Activated CD4-positive, alpha-beta T cell treated with anti-CD3 and anti-CD28 coated beads for 1 hour (primary cell): ENCODE results near the gene RIC3.

Source experiments
- DNase-seq: peaks from one replicate; pipeline ENCODE4 v3.0.0-alpha.2; 2020

The RIC3 gene

DNA sequence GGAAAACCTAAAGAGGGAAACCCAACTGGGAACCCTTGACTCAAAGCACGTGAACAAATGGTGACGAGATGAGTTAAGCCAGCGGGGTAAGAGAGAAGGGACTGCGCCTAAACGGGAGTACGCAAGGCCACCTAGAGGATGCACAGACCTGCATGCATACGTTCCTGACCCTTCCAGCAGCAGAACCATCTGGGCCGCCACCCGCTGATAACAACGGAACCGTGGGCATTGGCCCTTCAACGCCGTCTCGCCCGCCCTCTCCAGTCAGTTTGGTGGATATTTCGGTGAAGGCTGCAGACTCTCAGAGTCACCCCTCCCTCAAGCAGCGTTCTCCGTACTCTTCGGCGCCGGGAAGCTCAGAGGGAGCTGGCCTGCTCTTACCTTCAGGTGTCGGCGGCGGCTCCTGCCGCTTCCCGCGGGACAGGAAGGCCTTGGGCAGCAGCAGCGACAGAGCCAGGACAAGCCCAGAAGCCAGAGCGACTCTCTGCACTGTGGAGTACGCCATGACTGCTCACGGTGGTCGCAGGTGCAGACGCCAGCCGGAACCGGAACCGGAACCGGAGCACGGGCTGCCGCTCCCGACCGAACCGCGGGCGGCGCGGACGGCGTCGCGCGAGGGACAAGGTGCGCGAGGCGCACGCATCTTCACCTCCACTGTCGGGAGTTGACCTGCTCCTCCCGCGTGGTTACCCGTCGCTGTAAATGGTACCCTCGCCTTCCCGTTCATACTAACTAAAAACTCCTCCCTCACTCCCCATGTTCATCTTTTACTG is at the start of gene RIC3:
Gene RIC3, minus strand, starts transcription at position 541 of the 773 bp plus-strand sequence. Its CDS starts 36 bp downstream, at position 505.
- peak; percentile 24 for DNase-seq

- no peak for DNase-seq
Observed at GRCh38 chr11:8218409-8218808, 49.6 kb upstream of the RIC3 start.

- no peak for DNase-seq
Observed at GRCh38 chr11:8217926-8218325, 49.1 kb upstream of the RIC3 start.

DNA sequence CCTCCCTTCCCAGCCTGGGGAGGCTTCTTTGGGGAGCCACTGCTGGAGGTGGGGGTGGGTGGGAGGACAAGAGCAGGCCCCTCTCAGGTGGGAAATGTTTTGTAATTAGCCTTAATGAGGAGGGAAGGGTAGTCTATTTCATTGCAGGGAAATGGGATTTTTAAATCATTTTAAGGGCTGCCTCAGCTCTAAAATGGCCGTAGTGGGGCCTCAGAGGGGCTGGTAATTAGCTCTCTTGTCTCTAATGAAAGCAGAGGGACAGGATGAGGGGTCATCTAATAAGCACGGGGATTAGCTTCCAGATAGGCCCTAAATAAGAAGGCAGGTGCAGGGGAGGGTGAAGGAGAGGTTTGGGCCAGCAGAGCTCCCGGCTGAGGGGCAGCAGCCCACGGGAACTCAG is 48.3 kb upstream of the RIC3 start:
- no peak for DNase-seq

DNA sequence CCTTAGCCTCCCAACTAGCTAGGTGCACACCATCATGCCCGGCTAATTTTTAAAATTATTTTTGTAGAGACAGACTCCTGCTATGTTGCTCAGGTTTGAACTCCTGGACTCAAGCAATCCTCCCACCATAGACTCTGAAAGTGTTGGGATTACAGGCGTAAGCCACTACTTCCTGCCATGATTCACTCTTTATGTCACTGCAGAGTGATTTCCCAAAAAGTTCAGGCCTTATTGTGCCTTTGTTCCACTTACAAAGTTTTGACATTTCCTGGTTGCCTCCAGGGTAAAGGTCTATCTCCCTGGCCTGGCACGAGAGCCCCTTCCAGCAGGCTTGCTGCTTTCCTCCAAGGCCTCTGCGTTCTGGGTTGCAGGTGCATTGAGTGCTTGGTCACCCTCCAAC is 44.6 kb upstream of the RIC3 start:
- no peak for DNase-seq

GRCh38 chr11:8209208-8209807 is 40.5 kb upstream of the RIC3 start:
- DNase-seq: no peak

DNA sequence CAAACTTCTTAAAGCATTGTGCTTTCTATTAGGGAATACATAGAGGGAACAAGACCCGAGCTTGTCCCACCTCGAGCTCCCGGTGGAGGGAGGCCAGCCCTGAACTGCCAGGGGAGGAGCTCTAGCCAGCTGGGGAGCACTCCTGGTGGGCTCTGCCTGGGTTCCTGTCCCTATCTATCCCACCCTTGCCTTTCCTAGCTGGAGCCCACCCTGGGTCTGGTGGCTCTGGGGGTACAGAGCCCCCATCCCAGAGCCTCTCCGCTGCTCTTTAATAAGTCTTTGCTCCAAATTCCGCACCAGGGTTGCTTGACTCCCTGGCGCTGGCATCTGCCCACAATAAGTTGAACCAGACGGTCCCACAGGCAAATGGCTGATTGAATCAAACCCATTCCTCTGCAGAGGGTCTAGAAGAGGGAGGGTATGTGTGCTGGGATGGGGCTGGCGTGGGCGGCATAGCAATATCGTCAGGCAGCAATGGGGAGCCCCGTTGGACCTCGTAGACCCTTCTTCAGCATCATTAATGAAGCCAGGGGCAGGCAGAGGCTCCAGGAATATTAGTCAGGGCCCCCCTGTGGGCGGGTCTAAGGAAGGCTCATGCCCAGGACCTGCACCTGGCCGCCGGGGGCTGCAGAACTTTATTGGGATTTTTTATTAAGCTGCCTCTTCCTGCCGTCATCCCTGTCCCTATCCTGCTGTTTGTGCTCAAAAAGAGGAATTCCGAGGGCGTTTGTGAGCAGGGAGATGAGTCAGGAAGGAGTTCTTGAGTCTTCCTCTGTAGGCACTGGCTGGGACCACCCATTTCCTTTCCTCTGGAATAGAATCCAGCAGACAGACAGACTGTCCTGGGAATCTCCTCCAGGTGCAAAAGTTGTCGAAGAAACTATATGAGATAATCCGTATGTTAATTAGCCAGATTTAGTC is 38.5 kb upstream of the RIC3 start:
- DNase-seq: no peak

GRCh38 chr11:8206251-8207079 is 37.6 kb upstream of the RIC3 start:
- no peak for DNase-seq

DNA sequence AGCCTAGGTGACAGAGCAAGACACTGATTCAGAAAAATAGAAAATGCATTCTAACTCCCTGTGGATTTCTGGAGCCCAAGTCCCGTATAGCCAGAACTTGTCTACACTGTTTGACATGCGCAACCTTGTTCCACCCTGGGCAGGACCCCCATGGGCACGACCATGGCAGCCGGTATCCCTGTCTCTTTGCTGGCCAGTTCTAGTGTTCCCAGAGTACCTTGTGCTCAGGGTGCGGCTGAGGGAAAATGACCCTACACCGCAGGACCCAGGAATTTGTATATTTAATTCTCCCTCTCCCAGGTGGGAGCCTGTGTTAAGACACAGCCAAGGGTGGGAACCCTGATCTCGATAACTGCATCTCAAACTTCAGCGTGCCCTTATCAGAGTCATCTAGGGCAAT is 36.7 kb upstream of the RIC3 start:
- no peak for DNase-seq

DNA sequence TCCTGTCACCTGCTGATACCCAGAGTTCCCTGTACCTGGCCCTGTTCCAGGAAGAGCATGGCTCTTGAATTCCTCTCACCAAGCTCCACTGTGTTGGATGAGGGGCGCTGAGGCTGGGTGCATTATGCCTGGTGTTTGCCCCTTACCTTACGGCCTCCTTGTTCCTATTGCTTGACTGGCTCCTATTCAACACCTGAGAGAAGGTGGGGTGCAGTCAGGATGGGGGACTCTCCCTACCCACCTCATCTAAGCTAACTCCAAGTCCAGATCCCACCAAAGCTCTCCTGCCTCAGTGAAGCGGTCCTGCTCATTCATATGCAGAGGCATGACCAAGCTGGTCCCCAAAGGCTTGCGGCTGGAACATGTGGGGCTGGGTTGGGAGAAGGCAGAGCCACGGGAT is 35.8 kb upstream of the RIC3 start:
- no peak for DNase-seq

DNA sequence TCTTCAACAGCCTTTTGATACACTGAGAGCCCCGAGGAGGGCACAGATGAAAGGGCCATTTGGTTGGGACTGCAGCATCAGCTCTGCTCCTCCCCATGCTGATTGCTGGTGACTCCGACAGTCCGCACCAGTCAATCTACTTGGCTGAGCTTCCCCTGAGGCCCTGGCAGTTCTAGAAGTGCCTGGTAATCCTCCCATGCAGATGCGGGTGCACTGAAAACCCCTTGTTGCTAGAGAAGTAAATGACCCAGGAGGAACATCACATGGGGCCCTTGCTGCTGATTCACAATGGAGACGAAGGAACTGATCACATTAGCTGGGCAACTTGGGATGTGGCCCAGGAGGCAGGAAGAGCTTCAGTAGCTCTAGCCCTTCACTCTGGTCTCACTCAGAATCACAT is 35.2 kb upstream of the RIC3 start:
- DNase-seq: no peak

GRCh38 chr11:8203414-8203715 is 34.5 kb upstream of the RIC3 start:
- no peak for DNase-seq

- no peak for DNase-seq
Observed at GRCh38 chr11:8202516-8203413, 33.9 kb upstream of the RIC3 start.

GRCh38 chr11:8201644-8202365 is 33.0 kb upstream of the RIC3 start:
- no peak for DNase-seq

GRCh38 chr11:8199676-8200075 is 30.9 kb upstream of the RIC3 start:
- no peak for DNase-seq

- no peak for DNase-seq
Observed at GRCh38 chr11:8196749-8197148, 27.9 kb upstream of the RIC3 start.

GRCh38 chr11:8194956-8195355 is 26.1 kb upstream of the RIC3 start:
- DNase-seq: no peak

GRCh38 chr11:8192896-8193209 is 24.0 kb upstream of the RIC3 start:
- DNase-seq: no peak

GRCh38 chr11:8192016-8192895 is 23.4 kb upstream of the RIC3 start:
- DNase-seq: no peak

- DNase-seq: no peak
Observed at GRCh38 chr11:8190431-8190830, 21.6 kb upstream of the RIC3 start.
